ENCODE data around the gene DDX54. TPM values are rescaled to one million over a fixed set of nuclear protein-coding genes. Genes with fewer than 3 reads are reported as not detected.

DDX54 gene
- total and polyA plus RNA-seq, 4 donors = 12.6 to 70.8 (median 47.9) TPM

DNA sequence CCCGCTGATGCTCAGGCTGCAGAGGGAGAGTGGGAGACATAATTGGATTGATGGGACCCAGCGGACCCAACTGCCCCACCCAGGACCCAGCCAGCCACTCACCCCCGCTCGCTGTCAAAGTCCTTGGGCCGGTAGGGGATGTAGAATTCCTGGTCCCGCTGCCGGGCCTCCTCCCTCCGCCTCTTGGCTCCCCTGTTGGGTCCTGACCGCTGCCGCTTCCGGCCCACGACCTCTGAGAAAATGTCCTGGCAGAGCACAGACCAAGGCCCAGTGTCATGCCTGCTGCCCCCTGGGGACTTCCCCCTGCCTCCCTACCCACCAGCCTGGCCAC, 22.3 kb downstream of the DDX54 start:
- Histone ChIP-seq H3K9me3 (ENCODE audit: control insufficient read depth, low read length) (no peaks in the 10 kb centered on the region), H3K27me3 (ENCODE audit: control insufficient read depth in 1 of 2, insufficient read depth in 2 of 2, low read length in 1 of 2) (no peaks in the 10 kb centered on the region), H3K4me1 (ENCODE audit: control insufficient read depth in 1 of 2, insufficient read depth in 2 of 2, low read length in 2 of 2) (no peaks in the 10 kb centered on the region), H3K27ac (ENCODE audit: low read depth in 1 of 2, low read length in 2 of 2) (no peak overlapping the region), H3K36me3 (ENCODE audit: control insufficient read depth in 1 of 2, insufficient read depth in 2 of 2, low read length in 1 of 2) (peaks cover 4 to 29% of the 10 kb centered on the region in 2 donors), H3K4me3 (ENCODE audit: low read length in 2 of 2) (no peak overlapping the region)
- intact Hi-C loops (cut with DNase I) = no loop called here
- DNase-seq = no peak
- no peak for ATAC-seq (ENCODE audit: low FRiP score)
- 93 to 95% methylated on average over 12 of the region's 12 CpGs for WGBS, 2 donors

DNA sequence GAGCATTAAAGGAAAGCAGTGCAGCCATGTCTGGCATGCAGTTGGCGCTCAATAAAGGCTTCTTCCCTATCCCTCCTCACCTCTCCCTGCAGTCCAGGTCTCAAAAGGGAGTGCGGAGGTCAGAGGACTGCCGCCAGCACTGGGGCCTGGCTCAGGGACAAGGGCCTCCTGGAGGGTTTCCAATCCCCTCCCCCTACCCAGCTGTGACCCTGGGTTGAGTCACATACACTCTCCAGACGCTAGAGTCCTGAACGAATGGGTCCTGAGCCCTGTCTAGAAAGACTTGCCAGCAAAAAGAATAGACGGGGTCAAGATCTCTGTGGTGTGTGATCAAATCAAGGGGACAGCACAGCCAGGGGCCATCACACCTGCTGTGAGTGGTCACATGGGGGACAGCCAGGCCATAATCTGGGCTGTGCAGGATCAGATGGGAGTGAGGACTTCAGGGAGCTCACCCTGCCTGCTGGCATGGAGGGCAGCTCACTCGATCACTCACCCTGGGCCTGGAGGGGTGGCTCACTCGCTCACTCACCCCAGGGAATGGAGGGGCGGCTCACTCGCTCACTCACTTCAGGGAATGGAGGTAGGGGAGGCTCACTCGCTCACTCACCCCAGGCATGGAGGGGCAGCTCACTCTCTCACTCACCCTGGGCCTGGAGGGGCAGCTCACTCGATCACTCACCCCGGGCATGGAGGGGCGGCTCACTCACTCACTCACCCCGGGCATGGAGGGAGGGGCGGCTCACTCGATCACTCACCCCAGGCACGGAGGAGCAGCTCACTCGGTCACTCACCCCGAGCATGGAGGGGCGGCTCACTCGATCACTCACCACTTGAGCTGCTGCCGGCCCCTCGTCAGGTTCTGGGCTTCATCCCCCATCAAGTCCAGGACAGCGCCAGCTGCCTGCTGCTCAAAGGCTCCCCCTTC, 22.9 kb downstream of the DDX54 start:
- intact Hi-C loops (cut with DNase I) = no loop called here
- peak in 1 of 2 donors; percentile 38 for DNase-seq
- Histone ChIP-seq H3K9me3 (ENCODE audit: control insufficient read depth, low read length) (no peaks in the 10 kb centered on the region), H3K4me3 (ENCODE audit: low read length in 2 of 2) (no peak overlapping the region), H3K27ac (ENCODE audit: low read depth in 1 of 2, low read length in 2 of 2) (no peak overlapping the region), H3K27me3 (ENCODE audit: control insufficient read depth in 1 of 2, insufficient read depth in 2 of 2, low read length in 1 of 2) (no peaks in the 10 kb centered on the region), H3K4me1 (ENCODE audit: control insufficient read depth in 1 of 2, insufficient read depth in 2 of 2, low read length in 2 of 2) (no peaks in the 10 kb centered on the region), H3K36me3 (ENCODE audit: control insufficient read depth in 1 of 2, insufficient read depth in 2 of 2, low read length in 1 of 2) (peaks cover 4 to 29% of the 10 kb centered on the region in 2 donors)
- 81 to 85% methylated on average over 24 to 25 of the region's 25 CpGs for WGBS, 2 donors
- ATAC-seq (ENCODE audit: low FRiP score) = no peak

DNA sequence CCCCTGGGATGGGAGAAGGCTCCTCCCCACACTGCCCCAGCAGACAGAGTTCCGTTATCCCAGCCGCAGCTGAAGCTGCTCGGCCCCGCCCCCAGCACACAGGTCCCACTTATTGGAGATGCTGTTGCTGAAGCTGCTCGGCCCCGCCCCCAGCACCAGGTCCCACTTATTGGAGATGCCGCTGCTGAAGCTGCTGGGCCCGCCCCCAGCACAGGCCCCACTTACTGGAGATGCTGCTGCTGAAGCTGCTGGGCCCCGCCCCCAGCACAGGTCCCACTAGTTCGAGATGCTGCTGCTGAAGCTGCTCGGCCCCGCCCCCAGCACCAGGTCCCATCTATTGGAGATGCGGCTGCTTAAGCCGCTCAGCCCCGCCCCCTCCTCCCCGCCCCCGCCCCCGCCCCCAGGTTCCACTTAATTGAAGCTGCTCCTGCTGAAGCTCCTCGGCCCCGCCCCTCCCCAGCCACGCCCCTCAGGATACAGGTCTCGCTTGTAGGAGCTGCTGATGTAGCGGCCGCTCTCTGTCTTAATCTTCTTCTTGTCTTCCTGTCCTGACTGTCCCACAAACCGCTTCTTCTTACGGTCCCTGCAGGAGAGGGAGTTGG, 23.8 kb downstream of the DDX54 start:
- Histone ChIP-seq H3K27ac (ENCODE audit: low read depth in 1 of 2, low read length in 2 of 2) (no peak overlapping the region), H3K9me3 (ENCODE audit: control insufficient read depth, low read length) (no peaks in the 10 kb centered on the region), H3K36me3 (ENCODE audit: control insufficient read depth in 1 of 2, insufficient read depth in 2 of 2, low read length in 1 of 2) (peaks cover 4 to 29% of the 10 kb centered on the region in 2 donors), H3K4me1 (ENCODE audit: control insufficient read depth in 1 of 2, insufficient read depth in 2 of 2, low read length in 2 of 2) (no peaks in the 10 kb centered on the region), H3K27me3 (ENCODE audit: control insufficient read depth in 1 of 2, insufficient read depth in 2 of 2, low read length in 1 of 2) (no peaks in the 10 kb centered on the region), H3K4me3 (ENCODE audit: low read length in 2 of 2) (no peak overlapping the region)
- intact Hi-C loops (cut with DNase I) = no loop called here
- DNase-seq (no peak), ATAC-seq (ENCODE audit: low FRiP score) (no peak)
- WGBS, 2 donors = 69 to 72% methylated on average over 23 to 26 of the region's 26 CpGs

GRCh38 chr12:113159937-113160336, 25.3 kb downstream of the DDX54 start:
- intact Hi-C loops (cut with DNase I) = no loop called here
- H3K36me3 ChIP-seq (ENCODE audit: control insufficient read depth in 1 of 2, insufficient read depth in 2 of 2, low read length in 1 of 2) = peaks cover 4 to 19% of the 10 kb centered on the region in 2 donors

DNA sequence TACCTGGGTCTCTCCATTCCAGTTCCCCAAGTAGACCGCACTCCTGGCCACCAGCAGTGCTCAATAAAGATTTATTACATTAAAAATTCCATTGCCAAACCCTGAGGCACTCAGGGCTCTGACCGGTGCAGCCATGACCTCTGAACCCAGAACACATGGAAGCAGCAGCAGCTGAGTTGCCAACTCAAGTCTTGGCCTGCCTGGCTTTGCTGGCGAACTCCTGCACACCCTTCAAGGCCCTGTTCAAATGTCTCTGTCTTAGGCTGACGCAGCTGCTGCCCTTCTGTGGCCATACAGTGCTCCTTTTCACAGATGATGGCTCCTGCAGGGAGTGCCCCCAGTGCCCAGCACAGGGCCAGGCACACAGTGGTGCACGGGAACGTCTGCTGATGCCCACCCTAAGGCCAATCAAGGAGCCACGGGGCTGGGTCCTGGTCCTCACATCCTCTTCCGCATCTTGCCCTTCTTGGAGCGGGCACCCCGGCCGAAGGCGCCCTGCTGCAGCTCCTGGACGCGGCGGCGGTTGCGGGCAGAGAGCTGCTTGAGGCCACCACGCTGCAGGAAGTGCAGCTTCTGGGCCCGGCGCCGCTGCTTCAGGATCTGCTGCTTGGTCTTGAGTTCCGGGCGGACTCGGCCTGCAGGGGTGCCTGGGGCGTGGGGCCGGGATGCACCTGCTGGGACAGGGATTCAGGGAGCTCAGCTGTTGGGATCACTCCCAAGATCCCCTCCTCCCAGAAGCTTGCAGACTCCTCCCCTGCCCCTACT, 26.7 kb downstream of the DDX54 start:
- ATAC-seq (ENCODE audit: low FRiP score) (no peak), DNase-seq (no peak)
- Histone ChIP-seq H3K9me3 (ENCODE audit: control insufficient read depth, low read length) (no peaks in the 10 kb centered on the region), H3K36me3 (ENCODE audit: control insufficient read depth in 1 of 2, insufficient read depth in 2 of 2, low read length in 1 of 2) (peaks cover 4 to 15% of the 10 kb centered on the region in 2 donors), H3K4me1 (ENCODE audit: control insufficient read depth in 1 of 2, insufficient read depth in 2 of 2, low read length in 2 of 2) (no peaks in the 10 kb centered on the region), H3K27ac (ENCODE audit: low read depth in 1 of 2, low read length in 2 of 2) (no peak overlapping the region), H3K4me3 (ENCODE audit: low read length in 2 of 2) (no peak overlapping the region), H3K27me3 (ENCODE audit: control insufficient read depth in 1 of 2, insufficient read depth in 2 of 2, low read length in 1 of 2) (no peaks in the 10 kb centered on the region)
- 96 to 97% methylated on average over 26 of the region's 26 CpGs for WGBS, 2 donors
- intact Hi-C loops (cut with DNase I) = no loop called here

More at GRCh38 chr12:113159937-113160336, 25.3 kb downstream of the DDX54 start:
- H3K27me3 ChIP-seq (ENCODE audit: control insufficient read depth in 1 of 2, insufficient read depth in 2 of 2, low read length in 1 of 2) = no peaks in the 10 kb centered on the region
- no peak for DNase-seq
- H3K4me3 ChIP-seq (ENCODE audit: low read length in 2 of 2) = no peak overlapping the region
- H3K9me3 ChIP-seq (ENCODE audit: control insufficient read depth, low read length) = no peaks in the 10 kb centered on the region
- WGBS, 2 donors = 94 to 96% methylated on average over 7 of the region's 7 CpGs
- no peak overlapping the region for H3K27ac ChIP-seq (ENCODE audit: low read depth in 1 of 2, low read length in 2 of 2)
- ATAC-seq (ENCODE audit: low FRiP score) = no peak
- no peaks in the 10 kb centered on the region for H3K4me1 ChIP-seq (ENCODE audit: control insufficient read depth in 1 of 2, insufficient read depth in 2 of 2, low read length in 2 of 2)

- intact Hi-C loops (cut with DNase I) = no loop called here
- WGBS, 2 donors = 87 to 91% methylated on average over 12 of the region's 12 CpGs
- Histone ChIP-seq H3K27me3 (ENCODE audit: control insufficient read depth in 1 of 2, insufficient read depth in 2 of 2, low read length in 1 of 2) (no peaks in the 10 kb centered on the region), H3K4me3 (ENCODE audit: low read length in 2 of 2) (no peak overlapping the region), H3K27ac (ENCODE audit: low read depth in 1 of 2, low read length in 2 of 2) (no peak overlapping the region), H3K36me3 (ENCODE audit: control insufficient read depth in 1 of 2, insufficient read depth in 2 of 2, low read length in 1 of 2) (peaks cover 4 to 15% of the 10 kb centered on the region in 2 donors), H3K9me3 (ENCODE audit: control insufficient read depth, low read length) (no peaks in the 10 kb centered on the region), H3K4me1 (ENCODE audit: control insufficient read depth in 1 of 2, insufficient read depth in 2 of 2, low read length in 2 of 2) (no peaks in the 10 kb centered on the region)
- ATAC-seq (ENCODE audit: low FRiP score) (no peak), DNase-seq (no peak)
These were observed 27.9 kb downstream of the DDX54 start for GRCh38 chr12:113157218-113157859.

DNA sequence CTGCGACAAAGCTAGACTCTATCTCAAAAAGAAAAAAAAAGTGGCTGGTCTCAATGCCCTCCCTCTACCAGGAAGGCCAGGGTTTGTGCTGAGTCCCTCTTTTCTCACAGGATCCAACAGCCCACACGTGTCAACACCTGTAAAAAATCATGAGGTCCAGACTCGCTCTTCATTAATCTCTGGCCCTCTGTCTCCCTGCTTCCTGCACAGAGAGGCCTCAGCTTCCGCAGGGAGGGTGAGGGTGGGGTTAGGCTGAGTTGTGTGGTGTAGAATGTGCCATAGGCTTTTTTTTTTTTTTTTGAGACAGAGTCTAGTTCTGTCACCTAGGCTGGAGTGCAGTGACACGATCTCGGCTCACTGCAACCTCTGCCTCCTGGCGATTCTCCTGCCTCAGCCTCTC, 29.6 kb downstream of the DDX54 start:
- no peak overlapping the region for H3K4me3 ChIP-seq (ENCODE audit: low read length in 2 of 2)
- H3K9me3 ChIP-seq (ENCODE audit: control insufficient read depth, low read length) = no peaks in the 10 kb centered on the region
- H3K27me3 ChIP-seq (ENCODE audit: control insufficient read depth in 1 of 2, insufficient read depth in 2 of 2, low read length in 1 of 2) = no peaks in the 10 kb centered on the region
- ATAC-seq (ENCODE audit: low FRiP score) = no peak
- intact Hi-C loops (cut with DNase I) = no loop called here
- H3K4me1 ChIP-seq (ENCODE audit: control insufficient read depth in 1 of 2, insufficient read depth in 2 of 2, low read length in 2 of 2) = no peaks in the 10 kb centered on the region
- WGBS, 2 donors = 77 to 82% methylated on average over 7 of the region's 7 CpGs
- H3K27ac ChIP-seq (ENCODE audit: low read depth in 1 of 2, low read length in 2 of 2) = no peak overlapping the region
- H3K36me3 ChIP-seq (ENCODE audit: control insufficient read depth in 1 of 2, insufficient read depth in 2 of 2, low read length in 1 of 2) = peaks cover 0 to 8% of the 10 kb centered on the region in 2 donors
- DNase-seq = no peak

DNA sequence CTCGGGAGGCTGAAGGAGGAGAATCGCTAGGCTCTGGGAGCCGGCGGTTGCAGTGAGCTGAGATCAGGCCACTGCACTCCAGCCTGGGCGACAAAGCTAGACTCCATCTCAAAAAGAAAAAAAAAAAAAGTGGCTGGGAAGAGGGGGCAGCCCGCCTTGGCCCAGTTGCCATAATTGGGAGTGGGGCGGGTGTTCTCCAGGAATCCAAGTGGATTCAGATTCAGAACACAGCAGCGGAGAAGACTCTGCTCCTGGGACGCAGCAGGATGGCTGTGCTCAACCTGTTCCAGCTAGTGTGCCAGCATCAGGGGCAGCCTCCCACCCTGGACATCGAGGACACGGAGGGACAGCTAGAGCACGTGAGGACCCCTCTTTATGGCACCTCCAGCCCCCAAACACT, 30.2 kb downstream of the DDX54 start:
- no peaks in the 10 kb centered on the region for H3K4me1 ChIP-seq (ENCODE audit: control insufficient read depth in 1 of 2, insufficient read depth in 2 of 2, low read length in 2 of 2)
- H3K27me3 ChIP-seq (ENCODE audit: control insufficient read depth in 1 of 2, insufficient read depth in 2 of 2, low read length in 1 of 2) = no peaks in the 10 kb centered on the region
- H3K4me3 ChIP-seq (ENCODE audit: low read length in 2 of 2) = no peak overlapping the region
- no peak overlapping the region for H3K27ac ChIP-seq (ENCODE audit: low read depth in 1 of 2, low read length in 2 of 2)
- H3K36me3 ChIP-seq (ENCODE audit: control insufficient read depth in 1 of 2, insufficient read depth in 2 of 2, low read length in 1 of 2) = peaks cover 0 to 7% of the 10 kb centered on the region in 2 donors
- H3K9me3 ChIP-seq (ENCODE audit: control insufficient read depth, low read length) = no peaks in the 10 kb centered on the region
- ATAC-seq (ENCODE audit: low FRiP score) (no peak), DNase-seq (no peak)
- 70 to 71% methylated on average over 12 of the region's 12 CpGs for WGBS, 2 donors
- intact Hi-C loops (cut with DNase I) = no loop called here

Data from aorta (tissue), 5 donors.